Psoas muscle (tissue), 8 donors: Measurements from ENCODE around the gene CNTNAP2. TPM values are rescaled to one million over a fixed set of nuclear protein-coding genes. Genes with fewer than 3 reads are reported as not detected.

Experiments
- ATAC-seq, 4 donors: fragments of 200-7000 bp; cut with Tn5 transposase; one replicate each; pipeline ENCODE4 v1.9.1; 2020; ENCODE audit warnings: moderate library complexity in 3 of 4, mild to moderate bottlenecking in 2 of 4
- DNase-seq, 2 donors: peaks; one replicate each; pipeline ENCODE4 v3.0.0-alpha.2; 2020
- H3K27ac ChIP-seq: fragments of 200-600 bp; one replicate; pipeline ENCODE4 v1.8.0; 2022
- H3K27me3 ChIP-seq, 3 donors: fragments of 200-600 bp in 1 of 3; one replicate each; pipeline versions ENCODE4 v1.6.1 to v1.8.0; 2013 to 2022; ENCODE audit warnings: low read length in 2 of 3, mild to moderate bottlenecking in 2 of 3, moderate library complexity in 1 of 3; ENCODE audit not compliant: insufficient read depth in 3 of 3
- H3K36me3 ChIP-seq, 2 donors: fragments of 200-600 bp in 1 of 2; one replicate each; pipeline versions ENCODE4 v1.6.1 to v1.8.0; 2013 to 2022; ENCODE audit warnings: low read depth in 1 of 2, mild to moderate bottlenecking in 1 of 2, moderate library complexity in 1 of 2; ENCODE audit not compliant: insufficient read depth in 1 of 2
- H3K4me1 ChIP-seq: fragments of 200-600 bp; one replicate; pipeline ENCODE4 v1.8.0; 2022
- H3K4me3 ChIP-seq: fragments of 200-600 bp; one replicate; pipeline ENCODE4 v1.8.0; 2022; ENCODE audit warnings: mild to moderate bottlenecking
- H3K9me3 ChIP-seq: fragments of 200-600 bp; one replicate; pipeline ENCODE4 v1.8.0; 2022
- WGBS, 3 donors: extraction: QIAGEN DNeasy Blood & Tissue Kit; methylation state at CpG; one replicate each; pipeline versions ENCODE4 v1.1.6 to v1.1.7; 2013; 5-methylcytosine and 5-hydroxymethylcytosine counted together
- intact Hi-C, 2 donors: fragments of 100-400 bp; cut with DNase I; formaldehyde crosslinking; loops; one replicate each; pipeline versions ENCODE4 v1.11.0 to v1.14.2; 2022
- polyA plus RNA-seq, 3 donors: library from polyadenylated mRNA; stranded (reverse); fragments of 200-250 nt; gene quantifications; one replicate each; pipeline ENCODE4 v1.2.3, GENCODE V29; 2013
- total RNA-seq, 4 donors: library from RNA; stranded (reverse); fragmentation: NEBNext Ultra II Directional in 2 of 4; extraction: Animal tissue kit (Norgen Biotek cat#: 25700) in 2 of 4; gene quantifications; one replicate each; pipeline versions ENCODE4 v1.2.1 to v1.2.4, GENCODE V29; 2021 to 2023
- TF ChIP-seq, protein P1 (sequence below): fragments of 200-600 bp; IDR thresholded peaks from one replicate; pipeline ENCODE4 v1.8.0; 2022; ENCODE audit warnings: antibody characterized with exemption
- donor health status: healthy with polysubstance abuse.
- donor health status: DM: no; HTN: no; CAD: no; lungs with moderate emphysema.
- donor health status: Bipolar disorder and iron deficiency.
- donor health status: healthy.
- donor health status: DM: yes; HTN: yes; CAD: no.
- donor health status: DM: no; HTN: no; CAD: no.
- donor health status: DM: no; HTN: no; CAD: no.
- donor health status: DM: yes; HTN: yes; CAD: no.

Gene CNTNAP2
- total and polyA plus RNA-seq, 7 donors: 0.01 to 0.13 TPM; not detected in 5

GRCh38 chr7:148335790-148336189 lies 2219.2 kb downstream of the CNTNAP2 start:
- intact Hi-C loops: no loop called here
- DNase-seq (no peak), ATAC-seq (no peak)
- no peaks in the 10 kb centered on the region for H3K4me1 ChIP-seq
- WGBS, 3 donors: 55 to 63% (median 59%) methylated on average over 1 of the region's 1 CpG
- H3K36me3 ChIP-seq: no peaks in the 10 kb centered on the region
- H3K4me3 ChIP-seq: no peak overlapping the region
- H3K27me3 ChIP-seq: peaks cover 0 to 52% (median 11%) of the 10 kb centered on the region in 3 donors
- TF ChIP-seq, protein P1, sequence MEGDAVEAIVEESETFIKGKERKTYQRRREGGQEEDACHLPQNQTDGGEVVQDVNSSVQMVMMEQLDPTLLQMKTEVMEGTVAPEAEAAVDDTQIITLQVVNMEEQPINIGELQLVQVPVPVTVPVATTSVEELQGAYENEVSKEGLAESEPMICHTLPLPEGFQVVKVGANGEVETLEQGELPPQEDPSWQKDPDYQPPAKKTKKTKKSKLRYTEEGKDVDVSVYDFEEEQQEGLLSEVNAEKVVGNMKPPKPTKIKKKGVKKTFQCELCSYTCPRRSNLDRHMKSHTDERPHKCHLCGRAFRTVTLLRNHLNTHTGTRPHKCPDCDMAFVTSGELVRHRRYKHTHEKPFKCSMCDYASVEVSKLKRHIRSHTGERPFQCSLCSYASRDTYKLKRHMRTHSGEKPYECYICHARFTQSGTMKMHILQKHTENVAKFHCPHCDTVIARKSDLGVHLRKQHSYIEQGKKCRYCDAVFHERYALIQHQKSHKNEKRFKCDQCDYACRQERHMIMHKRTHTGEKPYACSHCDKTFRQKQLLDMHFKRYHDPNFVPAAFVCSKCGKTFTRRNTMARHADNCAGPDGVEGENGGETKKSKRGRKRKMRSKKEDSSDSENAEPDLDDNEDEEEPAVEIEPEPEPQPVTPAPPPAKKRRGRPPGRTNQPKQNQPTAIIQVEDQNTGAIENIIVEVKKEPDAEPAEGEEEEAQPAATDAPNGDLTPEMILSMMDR: no peak
- H3K9me3 ChIP-seq: no peaks in the 10 kb centered on the region
- H3K27ac ChIP-seq: no peak overlapping the region

- intact Hi-C loops: no loop called here
- ATAC-seq (no peak), DNase-seq (no peak)
- Histone ChIP-seq H3K27me3 (peaks cover 0 to 59% (median 11%) of the 10 kb centered on the region in 3 donors), H3K4me3 (no peak overlapping the region), H3K9me3 (no peaks in the 10 kb centered on the region), H3K27ac (no peak overlapping the region), H3K4me1 (no peaks in the 10 kb centered on the region), H3K36me3 (no peaks in the 10 kb centered on the region)
- TF ChIP-seq, protein P1: no peak
- WGBS, 3 donors: 73 to 89% (median 75%) methylated on average over 3 of the region's 3 CpGs
Observed at GRCh38 chr7:148336411-148336810, 2219.8 kb downstream of the CNTNAP2 start.

DNA sequence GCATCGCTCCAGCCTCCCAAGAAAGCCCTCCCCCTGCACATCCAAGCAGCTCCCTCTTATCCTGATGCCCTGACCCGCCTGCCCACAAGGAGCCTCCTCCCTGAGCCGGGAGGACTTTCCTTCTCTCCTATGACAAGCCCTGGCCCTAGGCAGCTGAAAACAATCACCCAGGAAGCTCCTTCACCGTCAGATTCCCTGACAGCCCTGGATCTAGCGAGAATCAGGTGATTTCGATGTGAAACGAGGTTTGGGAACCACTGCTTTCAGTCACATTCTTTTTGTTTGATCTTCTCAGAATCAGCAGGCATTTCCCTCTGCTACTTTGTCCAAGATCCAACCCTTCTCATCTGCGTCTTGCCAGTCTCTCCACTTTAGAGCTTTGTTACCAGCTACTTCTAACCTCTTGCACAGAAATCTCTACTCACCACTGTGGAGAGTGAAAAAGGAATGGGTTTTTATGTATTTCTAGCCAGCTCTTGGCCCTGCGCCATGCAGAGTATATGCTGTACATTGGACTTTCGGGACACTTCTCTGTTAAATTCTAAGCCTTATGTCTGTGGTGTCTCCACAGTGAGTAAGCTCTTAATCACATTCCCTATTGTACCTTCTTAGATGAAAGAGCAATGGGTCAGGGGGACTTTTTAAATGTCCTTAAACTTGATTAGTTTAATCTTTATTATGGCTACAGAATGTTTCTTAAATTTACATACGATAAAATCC lies 2220.8 kb downstream of the CNTNAP2 start:
- Histone ChIP-seq H3K27me3 (peaks cover 0 to 65% (median 11%) of the 10 kb centered on the region in 3 donors), H3K9me3 (no peaks in the 10 kb centered on the region), H3K36me3 (no peaks in the 10 kb centered on the region), H3K4me3 (no peak overlapping the region), H3K27ac (no peak overlapping the region), H3K4me1 (no peaks in the 10 kb centered on the region)
- TF ChIP-seq, protein P1: no peak
- no peak for DNase-seq
- intact Hi-C loops: no loop called here
- 55 to 64% (median 61%) methylated on average over 11 of the region's 11 CpGs for WGBS, 3 donors
- no peak for ATAC-seq

GRCh38 chr7:148337995-148338747 lies 2221.6 kb downstream of the CNTNAP2 start:
- no peaks in the 10 kb centered on the region for H3K9me3 ChIP-seq
- no peak for ATAC-seq
- peaks cover 0 to 65% (median 11%) of the 10 kb centered on the region in 3 donors for H3K27me3 ChIP-seq
- 36 to 42% (median 41%) methylated on average over 5 of the region's 5 CpGs for WGBS, 3 donors
- TF ChIP-seq, protein P1: no peak
- no peaks in the 10 kb centered on the region for H3K36me3 ChIP-seq
- intact Hi-C loops: no loop called here
- no peak for DNase-seq
- H3K27ac ChIP-seq: no peak overlapping the region
- H3K4me3 ChIP-seq: no peak overlapping the region
- no peaks in the 10 kb centered on the region for H3K4me1 ChIP-seq
